ENCODE measurements around the gene GPX4.

The GPX4 gene

DNA sequence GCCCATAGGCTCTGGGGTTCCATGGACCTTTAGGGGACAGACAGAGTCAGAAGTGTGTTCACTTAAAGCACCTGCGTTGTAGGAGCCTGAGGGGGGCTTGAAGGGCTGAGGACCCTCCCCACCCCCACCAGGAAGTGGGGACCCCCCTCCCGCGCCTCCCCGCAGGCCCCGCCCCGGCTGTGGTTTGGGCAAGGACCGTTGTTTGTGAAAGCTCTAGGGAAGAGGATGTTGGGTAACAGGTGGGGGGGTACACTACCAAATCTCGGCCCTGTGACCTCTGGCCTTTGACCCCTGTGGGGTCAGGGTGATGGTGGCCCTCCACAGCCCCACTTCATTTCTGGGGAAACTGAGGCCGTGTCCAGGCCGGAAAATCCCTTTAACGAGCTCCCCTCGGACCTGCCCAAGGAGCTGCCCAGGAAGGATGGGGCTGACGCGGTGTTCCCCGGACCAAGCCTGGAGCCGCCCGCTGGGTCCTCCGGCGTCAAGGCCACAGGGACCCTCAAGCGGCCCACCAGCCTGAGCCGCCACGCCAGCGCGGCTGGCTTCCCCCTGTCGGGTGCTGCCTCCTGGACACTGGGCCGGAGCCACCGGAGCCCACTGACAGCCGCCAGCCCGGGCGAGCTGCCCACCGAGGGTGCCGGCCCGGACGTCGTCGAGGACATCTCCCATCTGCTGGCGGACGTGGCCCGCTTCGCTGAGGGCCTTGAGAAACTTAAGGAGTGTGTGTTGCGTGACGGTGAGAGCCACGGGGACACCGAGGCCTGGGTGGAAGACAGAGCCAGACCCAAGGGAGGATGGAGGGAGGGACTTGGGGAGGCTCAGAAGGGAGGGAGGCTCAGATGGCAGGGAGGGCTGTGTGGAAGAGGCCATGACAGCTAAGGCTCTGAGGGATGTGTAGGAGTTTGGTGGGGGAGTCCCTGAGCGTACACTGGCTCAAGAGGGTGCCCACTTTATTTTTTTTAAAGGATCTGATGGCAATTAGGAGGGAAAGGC lies 35.5 kb upstream of the GPX4 start:
- no peak for DNase-seq

DNA sequence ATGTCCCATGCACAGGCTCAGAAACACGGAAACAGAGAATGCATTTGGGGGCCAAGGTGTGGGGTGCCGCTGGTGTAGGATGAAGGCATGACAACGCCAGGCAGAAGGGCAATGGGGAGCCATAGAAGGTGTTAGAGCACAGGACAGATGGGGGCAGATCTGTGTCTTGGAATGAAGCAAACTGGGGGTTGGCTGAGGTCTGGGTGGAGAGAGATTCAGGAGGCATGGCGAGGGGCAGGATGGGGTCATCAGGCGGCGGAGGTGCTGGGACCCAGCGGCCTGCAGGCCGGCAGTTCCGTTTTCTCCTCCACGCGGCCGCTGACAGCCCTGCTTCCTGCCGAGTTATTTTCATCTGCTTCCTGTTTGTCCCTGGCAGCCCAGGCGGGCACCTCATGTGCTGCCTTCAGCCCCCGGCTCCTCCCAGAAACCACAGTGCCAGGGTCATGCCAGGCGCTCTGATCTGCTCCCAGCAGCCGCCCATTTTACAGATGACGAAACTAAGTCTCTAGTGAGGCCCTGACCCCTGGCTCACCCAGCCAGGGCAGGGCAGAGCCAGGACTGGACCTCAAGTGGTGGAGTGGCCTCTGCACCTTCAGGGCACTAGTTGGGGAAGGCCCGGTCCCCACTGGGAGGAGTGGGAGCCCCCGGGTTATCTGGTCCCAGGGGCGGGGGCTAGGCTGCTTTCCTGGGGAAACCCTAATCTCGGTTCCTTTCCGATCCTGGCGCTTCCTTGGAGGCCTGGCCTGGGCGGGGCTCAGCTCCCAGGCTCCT lies 34.6 kb upstream of the GPX4 start:
- DNase-seq = peak; percentile 86

DNA sequence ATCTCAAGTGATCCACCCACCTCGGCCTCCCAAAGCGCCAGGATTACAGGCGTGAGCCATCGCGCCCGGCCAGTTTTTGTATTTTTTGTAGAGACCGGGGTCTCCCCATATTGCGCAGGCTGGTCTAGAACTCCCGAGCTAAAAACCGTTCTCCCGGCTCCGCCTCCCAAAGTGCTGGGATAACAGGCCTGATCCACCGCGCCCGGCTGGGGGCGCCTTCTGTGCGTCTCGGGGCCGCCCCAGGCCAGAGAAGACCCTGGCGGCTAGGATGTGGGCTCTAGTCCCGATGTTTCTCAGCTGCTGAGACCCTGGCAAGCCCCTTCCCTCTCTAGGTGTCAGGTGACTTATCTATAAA lies 33.2 kb upstream of the GPX4 start:
- DNase-seq = no peak

DNA sequence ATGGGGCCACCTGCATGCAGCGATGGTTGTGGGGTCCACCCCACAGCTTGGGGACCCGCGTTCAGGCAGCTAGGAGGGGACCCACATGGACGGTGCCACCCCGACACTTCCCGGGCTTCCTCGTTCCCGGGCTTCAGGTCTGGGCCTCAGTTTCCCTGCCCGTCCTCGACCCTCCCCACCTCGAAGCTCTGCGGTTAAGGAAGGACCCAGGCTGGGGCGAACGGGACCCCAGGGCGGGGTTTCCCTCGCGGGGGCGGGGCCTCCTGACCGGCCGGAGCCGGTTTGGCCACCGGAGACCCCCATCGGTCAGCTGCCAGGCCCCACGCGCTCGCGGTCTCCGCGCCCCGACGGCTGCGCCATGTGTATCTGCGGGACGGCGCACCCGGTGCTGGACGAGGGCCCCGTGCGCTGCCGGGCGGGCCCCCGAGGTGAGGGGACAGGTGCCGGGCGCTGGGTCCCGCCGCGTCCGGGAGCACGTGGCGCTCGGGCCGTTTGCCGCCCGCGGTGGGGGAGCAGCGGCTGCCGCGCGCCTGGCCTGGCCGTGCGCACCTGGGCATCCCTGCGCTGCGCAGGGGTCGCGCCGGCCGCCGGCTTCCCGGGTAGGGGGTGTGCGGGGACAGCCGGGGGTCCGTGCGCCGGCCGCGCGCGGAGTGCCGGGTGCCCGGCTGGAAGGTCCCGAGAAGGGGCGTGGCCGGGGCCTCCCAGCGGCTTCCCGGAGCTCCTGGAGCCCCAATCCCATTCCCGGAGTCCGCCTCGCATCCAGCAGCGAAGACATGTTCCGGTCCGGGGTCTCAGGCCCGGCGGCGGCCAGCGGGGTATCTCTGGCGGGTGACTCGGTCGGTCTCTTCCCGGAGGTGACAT lies 32.6 kb upstream of the GPX4 start:
- DNase-seq = no peak

DNA sequence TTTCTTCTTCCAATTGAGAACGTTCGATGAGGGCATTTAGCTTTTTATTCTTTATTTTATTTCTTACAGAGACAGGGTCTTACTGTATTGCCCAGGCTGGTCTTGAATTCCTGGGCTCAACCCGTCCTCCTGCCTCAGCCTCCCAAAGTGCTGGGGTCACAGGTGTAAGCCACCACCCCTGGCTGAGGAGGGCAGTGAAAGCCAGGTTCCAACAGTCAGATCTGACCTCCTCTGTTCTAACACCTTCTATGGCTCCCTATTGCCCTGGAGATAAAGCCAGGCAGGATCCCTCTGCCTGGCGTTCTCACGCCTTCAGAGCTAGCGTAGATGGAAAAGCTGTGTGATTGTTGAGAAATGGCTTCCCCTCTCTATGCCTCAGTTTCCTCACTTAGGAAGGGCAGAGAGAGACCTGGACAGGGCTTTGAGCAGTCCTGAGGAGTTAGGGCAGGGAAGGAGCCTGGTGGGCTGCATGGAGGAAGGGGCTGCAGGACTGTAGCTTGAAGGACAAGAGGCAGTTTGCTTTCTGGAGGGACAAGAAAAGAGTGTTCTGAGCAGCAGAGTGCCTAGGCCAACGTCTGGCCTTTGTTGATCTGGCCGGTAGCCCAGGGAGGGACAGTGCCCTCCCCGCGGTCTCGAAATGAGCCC lies 31.3 kb upstream of the GPX4 start:
- DNase-seq = no peak

DNA sequence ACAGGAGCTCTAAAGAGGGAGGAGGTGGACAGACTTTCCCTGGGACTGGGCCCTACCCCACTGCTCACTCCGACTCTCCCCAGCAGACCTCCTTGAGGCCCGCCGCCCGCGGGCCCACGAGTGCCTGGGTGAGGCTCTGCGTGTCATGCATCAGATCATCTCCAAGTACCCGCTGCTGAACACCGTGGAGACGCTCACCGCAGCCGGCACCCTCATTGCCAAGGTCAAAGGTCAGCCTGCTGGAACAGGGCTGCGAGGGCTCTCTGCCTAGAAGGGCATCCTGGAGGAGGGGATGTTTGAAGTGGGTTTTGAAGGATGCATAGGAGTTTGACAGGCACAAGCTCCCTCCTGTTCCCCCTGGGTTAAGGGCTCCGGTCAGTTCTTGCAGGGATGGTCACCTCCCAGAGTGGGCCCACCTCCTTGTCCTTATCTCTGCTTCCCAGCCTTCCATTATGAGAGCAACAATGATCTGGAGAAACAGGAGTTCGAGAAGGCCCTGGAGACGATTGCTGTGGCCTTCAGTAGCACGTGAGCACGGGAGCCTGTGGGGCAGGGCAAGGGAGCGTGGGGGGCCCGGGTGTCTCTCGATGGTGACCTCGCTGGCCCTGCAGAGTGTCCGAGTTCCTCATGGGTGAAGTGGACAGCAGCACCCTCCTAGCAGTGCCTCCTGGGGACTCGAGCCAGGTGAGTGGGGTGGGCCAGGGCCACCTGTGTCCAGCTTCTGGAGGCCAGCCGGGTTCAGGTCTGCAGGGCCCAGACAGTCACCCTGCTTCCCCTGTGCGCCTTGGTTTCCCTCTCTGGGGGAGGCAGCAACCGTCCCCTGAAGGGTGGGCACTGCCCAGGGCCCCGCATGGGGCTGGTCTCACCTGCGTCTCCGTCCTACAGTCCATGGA lies 30.5 kb upstream of the GPX4 start:
- DNase-seq = no peak

DNA sequence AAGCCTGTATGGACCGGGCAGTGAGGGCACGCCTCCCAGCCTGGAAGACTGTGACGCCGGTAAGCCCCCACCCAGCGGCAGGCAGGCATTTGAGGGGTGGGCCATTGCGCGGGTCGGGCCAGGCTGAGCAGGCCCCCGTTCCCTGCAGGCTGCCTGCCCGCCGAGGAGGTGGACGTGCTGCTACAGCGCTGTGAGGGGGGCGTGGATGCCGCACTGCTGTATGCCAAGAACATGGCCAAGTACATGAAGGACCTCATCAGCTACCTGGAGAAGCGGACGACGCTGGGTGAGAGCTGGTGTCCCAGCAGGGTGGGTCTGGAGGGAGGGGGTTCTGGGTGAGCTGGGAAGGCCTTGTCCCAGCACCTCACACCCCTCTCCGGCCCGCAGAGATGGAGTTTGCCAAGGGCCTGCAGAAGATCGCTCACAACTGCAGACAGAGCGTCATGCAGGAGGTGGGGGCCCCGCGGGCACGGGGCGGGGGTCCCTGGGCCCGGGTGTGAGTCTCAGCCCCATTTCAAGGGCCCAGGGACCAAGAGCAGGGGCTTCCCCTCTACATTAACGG lies 29.8 kb upstream of the GPX4 start:
- no peak for DNase-seq

DNA sequence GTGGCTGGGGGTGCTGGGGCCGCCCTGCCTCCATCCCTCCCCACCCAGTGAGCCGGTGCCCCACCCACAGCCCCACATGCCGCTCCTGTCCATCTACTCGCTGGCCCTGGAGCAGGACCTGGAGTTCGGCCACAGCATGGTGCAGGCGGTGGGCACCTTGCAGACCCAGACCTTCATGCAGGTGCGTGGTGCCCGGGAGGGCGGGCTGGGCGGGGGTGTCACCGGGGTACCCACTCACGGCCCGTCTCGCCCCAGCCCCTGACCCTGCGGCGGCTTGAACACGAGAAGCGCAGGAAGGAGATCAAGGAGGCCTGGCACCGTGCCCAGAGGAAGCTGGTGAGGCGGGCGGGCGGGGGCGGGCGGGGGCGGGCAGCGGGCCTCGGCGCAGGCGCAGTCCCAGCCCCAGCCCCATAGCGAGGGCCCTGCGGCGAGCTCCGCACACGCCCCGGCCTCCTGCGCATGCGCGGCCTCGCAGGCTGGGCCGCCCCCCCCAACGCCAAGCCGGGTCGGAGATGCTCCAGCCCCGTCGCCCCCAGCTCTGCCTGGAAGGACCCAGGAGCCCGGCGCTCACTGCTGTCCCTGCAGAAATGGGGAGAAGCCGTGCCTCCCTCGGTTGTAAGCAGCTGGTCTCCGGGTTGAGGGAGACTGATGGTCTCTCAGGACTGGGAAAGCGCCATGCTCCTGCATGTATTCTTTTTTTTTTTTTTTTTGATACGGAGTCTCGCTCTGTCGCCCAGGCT lies 29.1 kb upstream of the GPX4 start:
- DNase-seq = peak; percentile 66

DNA sequence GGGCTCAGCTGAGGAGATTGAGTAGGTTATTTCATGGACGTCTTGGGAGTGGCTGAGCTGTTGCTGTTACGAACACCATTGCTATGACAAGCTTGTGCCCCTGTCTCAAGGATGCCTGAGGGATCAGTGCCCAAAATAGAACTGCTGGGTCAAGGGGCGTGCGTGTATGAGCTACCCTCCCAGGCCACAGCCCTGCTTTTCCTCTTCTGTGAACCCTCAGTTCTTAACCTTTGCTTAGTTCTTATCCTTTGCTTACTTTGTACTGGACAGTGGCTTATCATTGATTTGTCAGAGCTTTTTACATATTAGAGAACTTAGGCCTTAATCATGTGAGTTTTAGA lies 27.8 kb upstream of the GPX4 start:
- no peak for DNase-seq

DNA sequence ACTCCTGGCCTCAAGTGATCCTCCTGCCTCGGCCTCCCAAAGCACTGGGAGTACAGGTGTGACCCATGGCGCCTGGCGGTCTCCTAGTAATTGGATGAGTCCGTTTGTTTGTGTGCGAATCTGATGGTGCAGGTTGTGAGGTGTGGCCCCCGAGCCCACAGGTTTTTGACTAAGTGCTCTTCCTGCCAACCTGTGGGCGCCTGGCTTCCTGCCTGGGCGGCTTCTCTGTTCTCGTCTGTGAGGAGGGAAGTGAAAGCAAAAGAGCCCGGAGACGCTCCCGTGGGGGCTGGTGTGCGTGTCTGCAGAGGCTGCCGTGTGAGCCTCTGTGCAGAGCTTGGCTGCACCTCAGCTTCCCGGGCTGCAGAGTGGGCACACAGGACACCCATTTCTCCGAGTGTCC lies 26.8 kb upstream of the GPX4 start:
- peak; percentile 81 for DNase-seq

DNA sequence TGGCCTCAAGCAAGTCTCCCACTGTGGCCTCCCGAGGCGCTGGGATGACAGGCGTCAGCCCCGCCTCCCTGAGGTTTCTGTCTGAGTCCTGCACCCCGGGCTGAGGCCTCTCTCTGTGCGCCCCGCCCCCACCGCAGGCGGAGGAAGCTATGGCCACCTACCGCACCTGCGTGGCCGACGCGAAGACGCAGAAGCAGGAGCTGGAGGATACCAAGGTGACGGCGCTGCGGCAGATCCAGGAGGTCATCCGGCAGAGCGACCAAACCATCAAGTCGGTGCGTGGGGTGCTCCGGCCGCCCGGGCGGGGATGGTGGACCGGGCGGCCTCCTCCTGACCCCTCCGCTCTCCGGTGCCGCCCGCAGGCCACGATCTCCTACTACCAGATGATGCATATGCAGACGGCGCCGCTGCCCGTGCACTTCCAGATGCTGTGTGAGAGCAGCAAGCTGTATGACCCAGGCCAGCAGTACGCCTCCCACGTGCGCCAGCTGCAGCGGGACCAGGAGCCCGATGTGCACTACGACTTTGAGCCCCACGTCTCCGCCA lies 24.2 kb upstream of the GPX4 start:
- no peak for DNase-seq

DNA sequence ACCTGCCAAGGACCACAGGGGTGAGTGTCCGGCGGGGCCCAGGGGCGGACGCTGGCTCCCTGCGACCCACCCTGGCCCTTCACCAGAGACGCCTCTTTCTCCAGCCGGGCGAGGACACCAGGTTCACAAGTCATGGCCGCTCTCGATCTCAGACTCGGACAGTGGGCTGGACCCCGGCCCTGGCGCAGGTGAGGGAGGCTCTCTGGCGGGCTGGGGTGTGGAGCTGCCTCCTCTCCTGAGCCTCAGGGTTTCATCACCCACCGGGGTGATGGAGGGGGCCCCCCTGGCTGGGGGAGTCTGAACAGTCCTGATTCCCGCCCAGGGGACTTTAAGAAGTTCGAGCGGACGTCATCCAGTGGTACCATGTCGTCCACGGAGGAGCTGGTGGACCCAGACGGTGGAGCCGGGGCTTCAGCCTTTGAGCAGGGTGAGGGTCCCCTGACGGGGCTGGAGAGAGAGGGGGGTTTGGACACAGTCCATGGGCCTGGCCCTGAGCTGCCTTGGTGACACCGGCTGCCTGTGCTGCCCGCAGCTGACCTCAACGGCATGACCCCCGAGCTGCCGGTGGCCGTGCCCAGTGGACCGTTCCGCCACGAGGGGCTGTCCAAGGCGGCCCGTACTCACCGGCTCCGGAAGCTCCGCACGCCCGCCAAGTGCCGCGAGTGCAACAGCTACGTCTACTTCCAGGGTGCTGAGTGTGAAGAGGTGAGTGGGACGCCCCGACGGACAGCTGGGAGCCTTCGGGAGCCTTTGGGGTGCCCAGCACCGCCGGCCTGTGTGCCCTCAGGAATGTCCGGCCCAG lies 23.2 kb upstream of the GPX4 start:
- no peak for DNase-seq

DNA sequence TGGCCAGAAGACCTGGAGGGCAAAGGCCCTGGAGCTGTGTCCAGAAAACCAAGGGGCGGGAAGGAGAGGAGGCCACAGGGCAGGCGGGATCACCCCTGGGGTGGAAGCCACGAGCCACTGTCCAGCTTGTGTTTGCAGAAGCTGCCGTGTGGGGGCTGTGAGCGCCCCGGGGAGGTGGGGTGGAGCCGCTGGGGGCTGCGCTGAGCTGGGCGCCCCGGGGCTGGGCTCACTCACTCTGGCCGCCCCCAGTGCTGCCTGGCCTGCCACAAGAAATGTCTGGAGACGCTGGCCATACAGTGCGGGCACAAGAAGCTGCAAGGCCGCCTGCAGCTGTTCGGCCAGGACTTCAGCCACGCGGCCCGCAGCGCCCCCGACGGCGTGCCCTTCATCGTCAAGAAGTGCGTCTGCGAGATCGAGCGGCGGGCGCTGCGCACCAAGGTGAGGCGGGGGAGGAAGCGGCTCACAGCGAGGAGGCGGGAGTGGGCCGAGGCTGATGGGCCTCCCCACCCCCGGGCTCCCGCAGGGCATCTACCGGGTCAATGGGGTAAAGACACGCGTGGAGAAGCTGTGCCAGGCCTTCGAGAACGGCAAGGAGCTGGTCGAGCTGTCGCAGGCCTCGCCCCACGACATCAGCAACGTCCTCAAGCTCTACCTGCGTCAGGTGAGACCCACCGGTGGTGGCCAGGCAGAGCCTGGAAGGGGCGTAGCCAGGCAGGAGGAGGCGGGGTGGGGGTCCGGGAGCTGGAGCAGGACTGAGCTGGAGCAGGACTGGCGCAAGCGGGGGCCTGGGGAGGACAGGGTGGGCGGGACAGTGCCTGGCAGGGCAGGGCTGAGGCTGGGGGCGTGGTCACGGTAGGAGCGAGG lies 22.3 kb upstream of the GPX4 start:
- no peak for DNase-seq

DNA sequence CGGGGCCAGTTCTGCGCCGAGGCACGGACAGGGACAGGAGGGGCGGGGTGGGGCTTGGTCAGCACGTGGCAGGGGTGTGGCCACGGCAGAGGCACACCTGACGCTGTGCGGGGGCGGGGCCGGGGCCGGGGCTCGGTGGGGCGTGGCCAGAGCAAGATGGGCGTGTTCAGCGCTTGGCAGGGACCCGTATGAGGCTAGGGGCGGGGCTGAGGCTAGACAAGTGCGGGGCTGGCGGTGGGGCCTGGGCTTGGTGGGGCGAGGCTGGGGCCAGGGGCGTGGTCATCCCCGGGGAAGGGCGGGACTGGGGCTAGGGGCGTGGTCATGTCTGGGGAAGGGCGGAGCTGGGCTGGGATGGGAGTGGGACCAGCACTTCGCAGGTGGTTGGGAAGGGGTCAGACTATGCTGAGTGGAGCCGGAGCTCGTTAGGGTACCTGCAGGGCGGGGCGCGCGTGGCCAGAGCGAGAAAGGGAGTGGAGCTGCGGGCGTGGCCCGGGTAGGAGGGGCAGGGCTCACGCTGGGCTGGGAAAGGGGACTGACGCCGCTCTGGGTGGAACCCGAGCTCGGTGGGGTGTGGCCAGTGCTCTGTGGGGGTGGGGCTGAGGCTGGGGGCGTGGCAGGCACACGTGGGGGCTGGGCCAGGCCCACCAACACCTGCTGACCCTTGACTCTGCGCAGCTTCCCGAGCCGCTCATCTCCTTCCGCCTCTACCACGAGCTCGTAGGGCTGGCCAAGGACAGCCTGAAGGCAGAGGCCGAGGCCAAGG lies 21.4 kb upstream of the GPX4 start:
- no peak for DNase-seq

DNA sequence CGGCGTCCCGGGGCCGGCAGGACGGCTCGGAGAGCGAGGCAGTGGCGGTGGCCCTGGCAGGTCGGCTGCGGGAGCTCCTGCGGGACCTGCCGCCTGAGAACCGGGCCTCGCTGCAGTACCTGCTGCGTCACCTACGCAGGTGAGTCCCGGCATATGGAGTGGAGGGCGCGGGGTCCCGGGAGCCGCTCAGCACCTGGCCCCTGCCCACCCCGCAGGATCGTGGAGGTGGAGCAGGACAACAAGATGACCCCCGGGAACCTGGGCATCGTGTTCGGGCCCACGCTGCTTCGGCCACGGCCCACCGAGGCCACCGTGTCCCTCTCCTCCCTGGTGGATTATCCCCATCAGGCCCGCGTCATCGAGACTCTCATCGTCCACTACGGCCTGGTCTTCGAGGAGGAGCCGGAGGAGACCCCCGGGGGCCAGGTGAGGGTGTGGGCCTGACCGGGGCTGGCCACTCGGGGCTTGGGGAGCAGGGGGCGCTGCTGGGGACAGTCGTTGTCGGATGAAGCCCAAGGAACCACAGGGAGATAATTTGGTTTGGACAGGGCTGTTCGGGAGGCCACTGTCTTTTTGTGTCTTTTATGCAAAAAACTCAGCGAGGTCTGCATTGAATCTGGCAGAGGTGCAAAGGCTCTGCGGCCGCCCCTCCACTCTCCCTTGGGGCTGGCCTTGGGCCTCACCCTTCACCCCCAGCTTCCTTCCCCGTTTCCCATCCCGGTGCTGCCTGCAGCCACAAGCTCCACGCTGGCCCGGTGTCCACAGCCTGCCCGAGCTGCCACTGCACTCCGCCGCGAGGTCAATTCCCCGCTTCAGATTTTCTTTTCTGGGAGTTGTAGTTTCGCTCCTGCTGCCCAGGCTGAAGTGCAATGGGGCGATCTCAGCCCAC lies 20.6 kb upstream of the GPX4 start:
- DNase-seq = no peak

DNA sequence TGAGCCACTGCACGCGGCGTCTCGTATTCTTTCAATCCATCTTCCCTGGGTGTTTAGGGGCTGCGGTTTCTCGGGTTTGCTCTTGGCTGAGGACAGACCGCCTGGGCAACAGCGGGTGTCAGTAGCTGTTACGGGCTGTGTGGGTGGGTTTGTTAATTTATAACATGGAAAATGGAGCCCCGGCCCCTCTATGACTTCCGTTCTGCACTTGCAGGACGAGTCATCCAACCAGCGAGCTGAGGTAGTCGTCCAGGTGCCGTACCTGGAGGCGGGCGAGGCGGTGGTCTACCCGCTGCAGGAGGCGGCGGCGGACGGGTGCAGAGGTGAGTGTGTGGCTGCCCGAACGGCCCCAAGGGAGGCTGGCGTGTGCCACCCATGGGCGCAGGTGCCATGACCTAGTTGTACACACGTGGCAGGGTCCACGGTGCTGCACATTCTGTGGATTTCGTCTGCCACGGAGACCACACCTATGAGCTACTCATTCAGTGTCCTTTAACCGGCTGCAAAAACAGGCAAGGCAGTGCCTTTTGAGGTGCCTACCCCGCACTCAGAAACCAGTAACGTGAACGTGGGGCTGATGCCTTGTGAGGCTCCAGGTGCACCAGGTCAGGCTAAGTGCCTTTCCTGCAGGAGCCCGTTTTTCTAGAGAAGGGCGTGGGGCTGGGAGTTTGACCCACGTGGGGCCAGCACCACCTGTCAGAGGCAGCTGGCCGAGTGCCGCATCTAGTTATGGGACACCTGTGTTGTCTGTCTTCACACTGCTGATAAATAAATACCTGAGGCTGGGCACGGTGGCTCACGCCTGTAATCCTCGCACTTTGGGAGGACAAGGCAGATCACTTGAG lies 19.5 kb upstream of the GPX4 start:
- DNase-seq = no peak

Data from KG1 (cell line).